Panc1 (cell line): ENCODE data around the gene MIA3. TPM values are rescaled to one million over a fixed set of nuclear protein-coding genes. Genes with fewer than 3 reads are reported as not detected.

Experiments used
- ATAC-seq: fragments of 200-7000 bp; cut with Tn5 transposase; 2 replicates; pipeline ENCODE4 v1.9.1; 2020; ENCODE audit warnings: mild to moderate bottlenecking, moderate library complexity
- BruUV-seq: library from RNA; stranded (reverse); fragments of 400-500 nt; replicated peaks from 2 replicates; lab custom pipeline; 2021; lab: Mats Ljungman, UMichigan
- CTCF ChIA-PET: fragments of 300-600 bp; sonication (Branson Sonifier 250); formaldehyde crosslinking; loops from one replicate; lab custom pipeline; 2022; ENCODE audit warnings: antibody characterized with exemption; lab: Charles Lee
- POLR2A ChIA-PET: fragments of 300-600 bp; sonication (Branson Sonifier 250); formaldehyde crosslinking; loops from one replicate; lab custom pipeline; 2022; ENCODE audit warnings: antibody characterized with exemption; lab: Charles Lee
- DNase-seq: peaks from one replicate; pipeline ENCODE4 v3.0.0-alpha.2; 2010; ENCODE audit warnings: low read depth, low spot score
- H3K27ac ChIP-seq: 2 replicates; pipeline ENCODE4 v1.5.1; 2011; ENCODE audit warnings: mild to moderate bottlenecking, low read length, inconsistent platforms
- H3K27me3 ChIP-seq: fragments of 200-500 bp; sonication (Bioruptor generic); 2 replicates; pipeline ENCODE4 v1.6.0; 2014; ENCODE audit warnings: low read length, inconsistent platforms; ENCODE audit not compliant: control insufficient read depth, insufficient read depth
- H3K36me3 ChIP-seq: fragments of 200-500 bp; sonication (Bioruptor generic); 2 replicates; pipeline ENCODE4 v1.5.1; 2014; ENCODE audit warnings: inconsistent platforms, mild to moderate bottlenecking, low read length, moderate library complexity; ENCODE audit not compliant: control insufficient read depth, insufficient read depth
- H3K4me1 ChIP-seq: 2 replicates; pipeline ENCODE4 v1.5.1; 2011; ENCODE audit warnings: inconsistent platforms, mild to moderate bottlenecking, low read length, moderate library complexity; ENCODE audit not compliant: control insufficient read depth, insufficient read depth
- H3K4me3 ChIP-seq, 2 experiments: 2 replicates each; pipeline ENCODE4 v1.5.1; 2011 to 2012; ENCODE audit warnings: low read depth in 2 of 2, low read length in 2 of 2, mild to moderate bottlenecking in 2 of 2, inconsistent platforms in 1 of 2, moderate library complexity in 1 of 2
- H3K9me3 ChIP-seq: fragments of 200-500 bp; sonication (Bioruptor generic); 2 replicates; pipeline ENCODE4 v1.5.1; 2014; ENCODE audit warnings: low read depth, mild to moderate bottlenecking, inconsistent platforms, low read length, moderate library complexity; ENCODE audit not compliant: control insufficient read depth, insufficient read depth
- CTCF ChIP-seq: fragments of 450-650 bp; IDR thresholded peaks from 2 replicates; pipeline ENCODE4 v1.5.1; 2017; ENCODE audit warnings: mild to moderate bottlenecking
- POLR2AphosphoS5 ChIP-seq: IDR thresholded peaks from 2 replicates; pipeline ENCODE4 v1.6.1; 2012; ENCODE audit warnings: mild to moderate bottlenecking, low read depth, low read length, moderate library complexity
- REST ChIP-seq, 2 experiments: IDR thresholded peaks; 2 replicates each; pipeline ENCODE4 v1.6.1; 2011 to 2012; ENCODE audit warnings: low read depth in 2 of 2, control low read depth in 1 of 2, low read length in 1 of 2, mild to moderate bottlenecking in 1 of 2, moderate library complexity in 1 of 2; ENCODE audit not compliant: insufficient read depth in 1 of 2
- SIN3A ChIP-seq: IDR thresholded peaks from 2 replicates; pipeline ENCODE4 v1.6.1; 2012; ENCODE audit warnings: low read depth, mild to moderate bottlenecking, low read length, moderate library complexity, borderline replicate concordance; ENCODE audit not compliant: insufficient read depth
- TCF7L2 ChIP-seq: IDR thresholded peaks from 2 replicates; pipeline ENCODE4 v1.6.1; 2011; ENCODE audit warnings: mild to moderate bottlenecking, low read depth, low read length, inconsistent platforms
- in situ Hi-C: cut with HindIII; loops from 2 replicates; pipeline ENCODE4 v1.10.0; 2016; ENCODE audit warnings: low sequenced_read_pairs, low pct_unique_long_range_greater_than_20kb
- intact Hi-C: fragments of 100-400 bp; cut with micrococcal nuclease; formaldehyde crosslinking; loops from one replicate; pipeline ENCODE4 v1.10.0; 2022; ENCODE audit not compliant: unreplicated experiment
- total RNA-seq: library from RNA; stranded (reverse); gene quantifications from one replicate; pipeline ENCODE4 v1.2.1, GENCODE V29; 2021; ENCODE audit not compliant: unreplicated experiment

The MIA3 gene
- total RNA-seq, 1 experiment from 2014 or later, result 53.5 TPM

- Histone ChIP-seq H3K27ac (no peak overlapping the region), H3K4me3 (no peak overlapping the region), H3K9me3 (no peaks in the 10 kb centered on the region), H3K4me1 (no peaks in the 10 kb centered on the region), H3K27me3 (no peaks in the 10 kb centered on the region), H3K36me3 (peaks cover 19% of the 10 kb centered on the region)
- no peak for DNase-seq
- BruUV-seq, result no TSS peak
- TF ChIP-seq CTCF (no peak), TCF7L2 (no peak), SIN3A (no peak), REST (IDR thresholded peaks at IDR 0.05; ENCODE audit: insufficient read depth in 1 of 2, low read depth in 2 of 2, low read length in 1 of 2) (no peak), POLR2AphosphoS5 (no peak)
- intact Hi-C loops, result no loop called here
- POLR2A ChIA-PET, result no interaction called here
- in situ Hi-C loops, result no loop called here
- CTCF ChIA-PET, result no interaction called here
- no peak for ATAC-seq
These were observed 78.8 kb downstream of the MIA3 start for GRCh38 chr1:222696741-222697140.

- no peak for ATAC-seq
- CTCF ChIA-PET, result no interaction called here
- intact Hi-C loops (no loop called here), in situ Hi-C loops (no loop called here)
- TF ChIP-seq REST (IDR thresholded peaks at IDR 0.05; ENCODE audit: insufficient read depth in 1 of 2, low read depth in 2 of 2, low read length in 1 of 2) (no peak), TCF7L2 (no peak), CTCF (no peak), POLR2AphosphoS5 (no peak), SIN3A (no peak)
- Histone ChIP-seq H3K9me3 (no peaks in the 10 kb centered on the region), H3K27ac (no peak overlapping the region), H3K27me3 (no peaks in the 10 kb centered on the region), H3K4me1 (no peaks in the 10 kb centered on the region), H3K4me3 (no peak overlapping the region), H3K36me3 (peaks cover 21% of the 10 kb centered on the region)
- no peak for DNase-seq
- no TSS peak for BruUV-seq
- POLR2A ChIA-PET, result no interaction called here
These were observed 79.3 kb downstream of the MIA3 start for GRCh38 chr1:222697203-222697602.
